GM19455 (cell line): ENCODE results near the gene VAX1.

ENCODE experiments used
- ATAC-seq: cut with Tn5 transposase; IDR thresholded peaks from one replicate; pipeline ENCODE4 v1.9.1; 2021; ENCODE audit not compliant: unreplicated experiment

VAX1 gene

DNA sequence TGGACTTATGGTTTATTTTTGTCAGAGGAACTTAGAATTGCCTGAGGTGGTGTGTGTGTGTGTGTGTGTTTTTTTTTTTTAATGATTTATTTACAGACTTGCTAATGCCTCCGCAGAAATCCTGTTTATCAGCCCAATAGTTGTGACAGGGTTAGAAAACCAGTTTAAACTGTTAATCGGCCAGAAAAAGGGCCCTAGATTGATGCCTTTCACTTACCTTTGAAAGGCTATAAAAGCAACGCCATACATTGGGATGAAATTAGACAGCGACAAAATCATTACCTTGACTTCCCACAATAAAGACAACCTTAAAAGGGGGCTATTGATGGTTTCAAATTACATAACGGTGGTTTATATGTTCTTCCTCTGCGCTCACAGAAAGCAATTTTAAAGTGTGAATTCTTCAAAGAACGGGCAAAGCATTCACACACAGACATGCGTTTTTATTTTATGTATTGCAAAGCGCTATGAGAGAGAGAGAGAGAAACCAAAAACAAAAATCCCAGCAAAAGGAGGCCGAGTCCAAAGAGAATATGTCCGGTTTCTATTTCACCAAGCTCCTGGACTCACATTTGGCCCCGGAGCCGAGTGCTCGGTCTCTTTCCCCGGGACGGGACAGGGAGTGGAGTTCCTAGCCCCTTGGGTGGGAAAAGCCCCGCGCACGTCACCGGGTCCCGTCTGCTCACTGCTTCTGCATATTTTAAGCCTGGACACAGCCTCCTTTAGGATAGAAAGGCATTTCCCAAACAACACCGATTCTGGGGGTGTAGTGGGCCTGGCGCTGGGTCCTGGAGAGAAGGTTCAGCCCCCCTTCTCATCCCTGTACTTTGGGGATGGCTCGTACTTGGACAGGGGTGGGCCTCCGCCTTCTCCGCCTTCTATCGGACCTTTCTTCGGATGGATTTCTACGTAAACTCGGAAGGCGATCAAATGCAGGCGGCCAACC, 26.8 kb upstream of the VAX1 start:
- no peak for ATAC-seq

GRCh38 chr10:117163954-117164548, 26.0 kb upstream of the VAX1 start:
- no peak for ATAC-seq

- ATAC-seq = no peak
These were observed 25.2 kb upstream of the VAX1 start for GRCh38 chr10:117163061-117163953.

DNA sequence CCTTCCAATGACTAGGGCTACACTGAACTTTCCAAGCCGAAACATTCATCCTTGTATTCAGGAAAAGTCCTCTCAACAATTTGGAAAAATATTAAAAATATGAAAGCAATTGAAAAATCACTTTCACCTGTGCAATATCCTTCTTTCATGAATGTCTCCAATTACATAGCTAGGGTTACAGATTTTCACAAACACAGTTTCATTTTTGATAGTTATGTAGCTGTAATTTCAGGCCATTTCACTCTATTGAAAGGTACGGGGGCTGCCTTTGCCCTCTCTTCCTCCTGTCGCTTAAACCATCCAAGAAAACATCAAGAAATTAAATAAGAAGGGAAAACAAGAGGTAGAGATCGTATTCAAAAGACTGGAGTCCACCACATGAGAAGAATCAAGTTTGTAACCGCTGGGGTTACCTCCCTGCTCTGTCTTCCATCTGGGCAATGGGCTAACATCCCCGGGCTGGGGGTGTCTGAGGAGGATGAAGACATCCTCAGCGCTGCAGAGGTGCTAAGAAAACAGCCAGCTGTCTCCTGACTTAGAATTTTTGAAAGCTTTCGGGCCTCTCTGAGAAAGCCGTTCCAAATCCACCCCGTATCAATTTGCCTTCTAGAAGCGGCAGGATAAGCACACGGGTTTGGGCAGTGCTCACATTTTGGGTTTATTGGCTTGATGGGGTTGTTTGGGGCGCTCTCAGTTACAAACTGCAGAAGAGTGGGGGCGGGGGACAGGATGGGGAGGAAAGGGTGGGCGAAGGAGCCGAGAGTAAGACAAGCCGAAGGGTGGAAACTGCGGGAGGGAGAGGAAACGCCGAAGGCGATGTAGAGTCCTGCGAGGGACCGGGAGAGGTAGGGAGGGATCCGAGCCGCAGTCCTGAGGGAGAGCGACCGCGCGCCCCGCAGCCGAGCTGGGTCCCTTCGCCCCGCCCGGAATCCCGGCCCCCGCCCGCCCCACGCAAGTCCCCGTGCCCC, 24.3 kb upstream of the VAX1 start:
- ATAC-seq = no peak

DNA sequence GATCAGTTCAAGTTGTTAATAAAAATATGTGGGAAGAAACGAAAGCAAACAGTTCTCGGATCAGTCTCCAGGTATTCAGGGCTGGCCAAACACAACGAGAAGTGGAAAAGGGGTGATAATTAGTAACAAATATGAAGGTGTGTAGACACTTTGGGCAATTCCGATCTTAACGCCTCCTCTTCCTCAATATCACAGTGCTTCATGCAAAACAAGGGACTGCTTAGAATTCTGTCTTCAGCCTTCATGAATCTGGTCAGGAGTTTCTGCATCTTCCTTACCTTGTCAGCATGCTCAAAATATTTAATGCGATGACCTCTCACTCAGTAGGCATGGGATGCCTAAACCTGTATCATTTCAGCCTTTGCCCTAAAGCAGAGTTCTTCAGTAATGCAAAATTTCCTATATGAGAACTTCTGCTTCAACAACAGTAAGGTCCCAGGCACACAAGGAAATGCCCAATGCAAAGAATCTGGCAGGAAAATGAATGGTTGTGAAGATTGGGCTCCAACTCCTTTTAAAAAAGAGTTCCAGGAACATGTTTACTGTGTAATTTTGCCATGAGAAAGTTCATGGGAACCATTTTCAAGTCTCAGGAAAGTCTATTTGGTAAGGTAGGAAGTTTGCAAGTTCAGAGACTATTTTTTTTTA, 23.4 kb upstream of the VAX1 start:
- ATAC-seq = no peak

- no peak for ATAC-seq
These were observed 22.5 kb upstream of the VAX1 start for GRCh38 chr10:117160567-117160966.

DNA sequence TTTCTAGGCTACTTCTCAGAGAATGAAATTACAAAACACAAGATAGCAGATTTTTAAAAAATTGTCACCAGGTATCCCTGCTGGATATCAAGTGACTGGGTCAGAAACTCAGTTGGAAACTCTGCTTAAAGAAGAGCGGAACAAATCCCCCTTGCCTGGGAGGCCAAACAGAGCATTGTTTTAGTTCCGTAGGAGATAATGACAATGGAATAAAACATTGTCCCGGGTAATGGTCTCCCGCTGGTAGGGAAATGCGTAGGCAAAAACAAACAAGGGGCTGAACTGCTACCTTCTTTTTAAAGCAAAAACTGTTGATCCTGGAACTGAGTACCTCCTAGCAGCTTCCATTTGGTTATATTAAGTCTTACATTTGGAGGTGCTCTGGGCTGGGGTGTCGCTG, 21.3 kb upstream of the VAX1 start:
- no peak for ATAC-seq

DNA sequence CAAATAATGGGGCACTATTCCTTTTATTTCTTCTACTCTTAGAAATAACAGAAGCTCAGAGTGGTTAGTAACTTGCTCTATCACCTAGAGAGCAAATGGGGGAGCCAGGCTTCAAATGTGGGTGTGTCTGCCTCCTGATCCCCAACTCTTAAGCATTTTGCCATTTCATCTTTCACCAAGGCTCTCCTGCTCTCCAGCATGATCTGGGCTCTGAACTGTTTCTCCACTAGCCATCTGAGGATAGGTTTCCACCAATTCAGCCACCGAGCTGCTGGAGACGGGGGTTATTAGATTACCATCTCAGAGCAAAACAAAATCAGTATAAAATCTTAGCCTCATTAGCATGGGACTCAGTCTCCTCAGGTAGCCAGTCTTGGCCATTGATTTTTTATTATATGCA, 20.2 kb upstream of the VAX1 start:
- ATAC-seq = no peak

DNA sequence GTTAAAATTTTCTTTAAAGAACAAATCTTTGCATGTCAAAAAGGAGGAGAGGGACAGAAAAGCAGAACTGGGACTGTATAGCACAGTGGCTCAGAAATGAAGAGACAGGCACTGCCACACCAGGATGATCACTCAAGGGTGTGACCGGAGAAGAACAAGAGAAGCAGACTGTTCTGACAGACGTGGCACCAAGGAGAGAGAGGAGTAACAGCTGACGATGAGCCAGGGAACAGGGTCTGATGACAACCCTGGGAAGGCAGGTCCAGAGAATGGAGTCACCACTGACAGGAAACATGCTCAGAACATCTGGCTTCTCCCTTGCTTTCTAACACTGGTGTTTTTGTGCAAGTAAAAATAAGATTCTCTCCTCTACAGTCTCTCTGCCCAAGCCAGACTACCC, 14.6 kb upstream of the VAX1 start:
- no peak for ATAC-seq

DNA sequence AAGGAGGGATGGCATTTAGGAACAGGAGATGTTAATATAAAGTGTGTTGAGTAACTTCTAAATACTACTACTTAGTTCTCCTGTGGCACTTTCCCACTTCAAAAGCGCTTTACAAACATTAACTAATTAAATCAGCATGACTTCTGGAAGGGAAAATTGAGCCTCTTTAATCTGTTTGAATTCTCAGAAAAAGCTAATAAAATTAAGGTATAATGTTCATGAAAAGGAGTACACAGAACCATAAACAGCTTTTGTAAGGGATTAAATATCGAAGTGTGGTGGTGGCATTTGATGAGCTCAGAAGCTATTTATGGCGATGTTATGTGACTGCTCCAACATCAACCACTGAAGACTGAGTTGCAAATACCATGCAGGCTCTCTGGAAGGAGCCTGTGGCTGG, 10.2 kb upstream of the VAX1 start:
- no peak for ATAC-seq

- no peak for ATAC-seq
These were observed 6.9 kb upstream of the VAX1 start for GRCh38 chr10:117145019-117145418.

GRCh38 chr10:117143103-117143823, 5.2 kb upstream of the VAX1 start:
- ATAC-seq = no peak

DNA sequence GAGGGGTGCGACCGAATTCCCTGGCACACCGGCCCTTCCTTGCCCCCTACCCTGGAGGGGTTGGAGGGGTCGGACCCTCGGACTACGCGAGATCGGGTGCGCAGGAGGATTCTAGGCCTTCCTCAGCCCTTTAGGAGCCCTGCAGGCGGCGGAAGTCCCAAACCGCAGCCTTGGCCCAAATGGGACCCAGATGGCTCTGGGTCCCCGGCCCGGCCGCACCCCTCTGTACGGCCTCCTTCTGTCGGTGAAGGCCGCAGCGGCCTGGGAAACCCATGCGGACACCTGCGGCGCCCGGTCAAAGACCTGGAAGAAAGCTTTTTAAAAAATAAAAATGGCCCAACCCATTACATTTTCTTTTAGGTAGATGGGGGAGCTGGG, 2.4 kb upstream of the VAX1 start:
- ATAC-seq = no peak

DNA sequence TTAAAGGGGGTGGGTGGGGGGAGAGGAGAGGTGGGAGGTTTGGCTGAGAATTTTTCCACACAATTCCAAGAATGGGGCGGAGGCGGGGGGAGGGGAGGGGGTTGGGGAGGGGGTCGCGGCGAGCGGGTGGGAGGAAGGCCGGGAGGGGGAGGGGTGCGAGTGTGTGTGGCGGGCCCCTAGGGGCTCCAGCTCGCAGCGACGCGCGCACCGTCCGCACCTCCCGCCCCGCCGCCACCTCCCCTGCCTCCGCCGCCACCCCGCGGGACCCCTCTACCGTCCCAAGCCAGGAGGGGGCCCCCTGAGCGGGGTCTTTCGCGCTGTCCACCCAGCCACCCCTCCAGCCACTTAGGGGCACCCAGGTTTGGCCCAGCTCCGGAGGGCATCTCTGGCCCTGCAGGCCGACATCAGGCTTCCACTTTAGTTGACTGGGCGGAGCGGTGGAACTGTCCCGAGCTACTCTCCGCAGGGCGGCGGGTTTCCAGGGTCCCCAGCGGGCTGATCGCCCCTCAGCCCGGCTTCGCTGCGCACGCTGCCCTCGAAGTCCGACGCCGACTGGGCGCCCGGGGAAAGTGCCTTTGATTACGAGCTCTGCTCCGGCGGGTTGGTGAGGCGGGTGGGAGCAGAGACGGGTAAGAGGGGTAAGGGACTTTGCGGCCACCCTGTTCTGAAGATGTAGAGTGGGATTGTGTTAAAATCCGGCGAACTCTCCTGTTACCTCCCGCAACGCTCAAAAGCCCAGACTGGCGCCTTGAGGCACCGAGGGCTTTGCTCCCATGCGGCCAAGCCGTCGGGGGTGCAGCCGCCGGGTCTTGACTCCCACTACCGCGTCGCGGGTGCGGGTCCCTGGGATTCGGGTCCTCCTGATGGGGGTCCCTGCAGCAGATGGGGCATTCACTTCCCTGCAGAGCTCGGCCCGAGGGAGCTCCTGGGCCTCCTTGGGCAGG, 1.8 kb upstream of the VAX1 start:
- ATAC-seq = no peak

DNA sequence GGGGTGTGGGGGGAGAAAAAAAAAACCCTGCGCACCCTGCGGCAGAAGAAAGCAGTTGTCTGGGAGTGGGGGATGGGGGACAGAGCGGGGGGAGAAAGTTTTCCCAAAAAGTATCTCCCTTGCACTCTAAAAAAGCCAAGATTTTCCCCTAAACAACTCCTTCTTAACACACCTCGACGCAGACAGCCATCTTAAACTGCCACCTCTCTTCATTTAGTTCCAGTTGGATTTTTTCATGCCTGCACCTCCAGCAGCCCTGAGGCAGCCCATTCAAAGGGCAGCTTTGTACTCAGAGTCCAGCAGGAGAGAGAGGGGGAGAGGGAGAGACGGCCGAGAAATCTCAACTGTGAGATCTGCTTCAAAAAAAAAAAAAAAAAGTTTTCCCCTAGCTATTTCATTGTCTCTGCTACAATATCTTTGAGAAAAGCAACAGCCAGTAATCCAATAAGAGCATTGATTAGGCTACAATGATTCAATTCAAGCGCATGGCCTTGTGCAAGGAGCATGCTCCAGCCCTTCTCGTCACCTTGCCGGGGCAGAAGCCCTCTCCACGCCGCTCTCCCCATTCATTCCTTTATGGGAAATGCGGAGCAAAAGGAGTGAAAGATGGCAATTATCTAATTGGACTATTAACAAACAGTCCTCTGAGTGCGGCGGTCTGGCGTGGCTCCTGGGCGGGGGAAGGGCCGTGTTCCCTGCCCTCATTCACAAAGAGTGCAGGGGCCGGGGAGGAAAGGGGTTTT, 939 bp upstream of the VAX1 start:
- no peak for ATAC-seq

DNA sequence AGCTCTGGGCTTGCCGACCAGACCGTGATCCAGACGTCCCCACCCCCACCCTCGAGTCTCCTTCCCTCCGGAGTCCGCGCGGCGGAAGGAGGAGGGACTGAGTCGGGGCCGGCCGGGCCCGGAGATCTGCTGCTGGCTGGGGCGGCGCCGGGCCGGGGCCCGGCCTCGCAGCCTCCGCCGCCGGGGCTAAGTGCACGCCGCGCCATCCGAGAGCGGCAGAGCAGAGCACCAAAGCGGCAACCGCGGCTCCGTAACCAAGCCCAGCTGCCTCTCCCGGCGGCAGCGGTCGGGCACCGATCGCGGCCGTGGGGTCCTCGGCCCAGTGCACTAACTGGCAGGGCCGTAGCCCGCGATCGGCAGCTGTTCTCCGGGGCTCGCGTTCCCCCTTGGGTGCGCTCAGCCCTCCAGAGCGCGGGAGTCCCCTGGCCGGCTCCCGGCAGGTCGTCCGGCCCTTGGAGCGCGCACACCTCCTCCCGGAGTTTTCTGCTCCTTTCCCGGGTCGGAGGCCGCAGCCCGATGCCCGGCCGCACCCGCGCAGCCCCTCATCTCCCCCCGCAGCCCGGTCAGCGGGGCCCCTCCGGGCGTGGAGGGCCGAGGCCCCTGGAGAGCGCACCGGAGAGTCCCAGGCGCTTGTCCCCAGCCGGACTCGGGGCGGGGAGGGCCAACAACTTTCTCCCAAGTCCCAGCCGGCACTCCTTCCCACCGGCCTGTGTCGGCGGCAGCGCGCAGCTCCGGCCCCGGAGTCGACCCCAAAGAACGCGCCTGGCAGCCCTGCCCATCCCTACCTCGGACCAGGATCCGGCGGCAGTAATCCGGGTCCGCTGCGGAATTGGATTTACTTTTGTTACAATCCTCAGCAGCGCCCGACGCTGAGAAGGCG, 799 bp downstream of the VAX1 start:
- no peak for ATAC-seq
